Measurements from ENCODE around the gene KIAA1191. TPM values are rescaled to one million over a fixed set of nuclear protein-coding genes. Genes with fewer than 3 reads are reported as not detected.

Gene KIAA1191
- total and polyA plus RNA-seq, 2 of the 8 experiments (the other 6 are each of a cell fraction or from before 2014, with no cell fraction given): 86.4 to 88.0 TPM

DNA sequence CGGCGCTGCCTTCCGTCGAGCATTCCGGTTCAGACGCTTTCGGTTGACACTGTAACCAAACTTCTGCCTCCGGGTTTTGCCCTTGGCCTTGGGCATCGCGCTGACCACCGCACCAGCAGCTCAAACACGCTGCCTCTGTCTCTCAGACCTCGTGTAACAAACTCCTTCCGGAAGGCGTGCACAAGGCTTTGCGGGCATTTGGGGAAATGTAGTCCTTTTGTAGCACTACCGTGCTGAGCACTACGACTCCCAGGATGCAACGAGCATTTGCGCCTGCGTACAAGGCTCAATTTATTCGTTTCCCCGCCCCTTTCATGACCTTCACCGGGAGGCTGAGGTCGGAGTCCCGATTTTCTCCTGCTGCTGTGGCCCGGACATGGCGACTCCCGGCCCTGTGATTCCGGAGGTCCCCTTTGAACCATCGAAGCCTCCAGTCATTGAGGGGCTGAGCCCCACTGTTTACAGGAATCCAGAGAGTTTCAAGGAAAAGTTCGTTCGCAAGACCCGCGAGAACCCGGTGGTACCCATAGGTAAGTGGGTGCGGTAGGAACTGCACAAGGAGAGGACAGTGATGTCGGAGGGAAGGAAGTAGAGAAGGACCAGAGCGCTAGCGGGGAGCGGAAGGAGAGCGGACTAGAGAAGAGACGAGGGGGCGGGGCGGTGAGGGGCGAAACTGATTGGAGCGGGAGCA lies 27.0 kb upstream of the KIAA1191 start, which contains the start of the genes HIGD2A and NOP16 (continued):
- TF ChIP-seq, protein P1, sequence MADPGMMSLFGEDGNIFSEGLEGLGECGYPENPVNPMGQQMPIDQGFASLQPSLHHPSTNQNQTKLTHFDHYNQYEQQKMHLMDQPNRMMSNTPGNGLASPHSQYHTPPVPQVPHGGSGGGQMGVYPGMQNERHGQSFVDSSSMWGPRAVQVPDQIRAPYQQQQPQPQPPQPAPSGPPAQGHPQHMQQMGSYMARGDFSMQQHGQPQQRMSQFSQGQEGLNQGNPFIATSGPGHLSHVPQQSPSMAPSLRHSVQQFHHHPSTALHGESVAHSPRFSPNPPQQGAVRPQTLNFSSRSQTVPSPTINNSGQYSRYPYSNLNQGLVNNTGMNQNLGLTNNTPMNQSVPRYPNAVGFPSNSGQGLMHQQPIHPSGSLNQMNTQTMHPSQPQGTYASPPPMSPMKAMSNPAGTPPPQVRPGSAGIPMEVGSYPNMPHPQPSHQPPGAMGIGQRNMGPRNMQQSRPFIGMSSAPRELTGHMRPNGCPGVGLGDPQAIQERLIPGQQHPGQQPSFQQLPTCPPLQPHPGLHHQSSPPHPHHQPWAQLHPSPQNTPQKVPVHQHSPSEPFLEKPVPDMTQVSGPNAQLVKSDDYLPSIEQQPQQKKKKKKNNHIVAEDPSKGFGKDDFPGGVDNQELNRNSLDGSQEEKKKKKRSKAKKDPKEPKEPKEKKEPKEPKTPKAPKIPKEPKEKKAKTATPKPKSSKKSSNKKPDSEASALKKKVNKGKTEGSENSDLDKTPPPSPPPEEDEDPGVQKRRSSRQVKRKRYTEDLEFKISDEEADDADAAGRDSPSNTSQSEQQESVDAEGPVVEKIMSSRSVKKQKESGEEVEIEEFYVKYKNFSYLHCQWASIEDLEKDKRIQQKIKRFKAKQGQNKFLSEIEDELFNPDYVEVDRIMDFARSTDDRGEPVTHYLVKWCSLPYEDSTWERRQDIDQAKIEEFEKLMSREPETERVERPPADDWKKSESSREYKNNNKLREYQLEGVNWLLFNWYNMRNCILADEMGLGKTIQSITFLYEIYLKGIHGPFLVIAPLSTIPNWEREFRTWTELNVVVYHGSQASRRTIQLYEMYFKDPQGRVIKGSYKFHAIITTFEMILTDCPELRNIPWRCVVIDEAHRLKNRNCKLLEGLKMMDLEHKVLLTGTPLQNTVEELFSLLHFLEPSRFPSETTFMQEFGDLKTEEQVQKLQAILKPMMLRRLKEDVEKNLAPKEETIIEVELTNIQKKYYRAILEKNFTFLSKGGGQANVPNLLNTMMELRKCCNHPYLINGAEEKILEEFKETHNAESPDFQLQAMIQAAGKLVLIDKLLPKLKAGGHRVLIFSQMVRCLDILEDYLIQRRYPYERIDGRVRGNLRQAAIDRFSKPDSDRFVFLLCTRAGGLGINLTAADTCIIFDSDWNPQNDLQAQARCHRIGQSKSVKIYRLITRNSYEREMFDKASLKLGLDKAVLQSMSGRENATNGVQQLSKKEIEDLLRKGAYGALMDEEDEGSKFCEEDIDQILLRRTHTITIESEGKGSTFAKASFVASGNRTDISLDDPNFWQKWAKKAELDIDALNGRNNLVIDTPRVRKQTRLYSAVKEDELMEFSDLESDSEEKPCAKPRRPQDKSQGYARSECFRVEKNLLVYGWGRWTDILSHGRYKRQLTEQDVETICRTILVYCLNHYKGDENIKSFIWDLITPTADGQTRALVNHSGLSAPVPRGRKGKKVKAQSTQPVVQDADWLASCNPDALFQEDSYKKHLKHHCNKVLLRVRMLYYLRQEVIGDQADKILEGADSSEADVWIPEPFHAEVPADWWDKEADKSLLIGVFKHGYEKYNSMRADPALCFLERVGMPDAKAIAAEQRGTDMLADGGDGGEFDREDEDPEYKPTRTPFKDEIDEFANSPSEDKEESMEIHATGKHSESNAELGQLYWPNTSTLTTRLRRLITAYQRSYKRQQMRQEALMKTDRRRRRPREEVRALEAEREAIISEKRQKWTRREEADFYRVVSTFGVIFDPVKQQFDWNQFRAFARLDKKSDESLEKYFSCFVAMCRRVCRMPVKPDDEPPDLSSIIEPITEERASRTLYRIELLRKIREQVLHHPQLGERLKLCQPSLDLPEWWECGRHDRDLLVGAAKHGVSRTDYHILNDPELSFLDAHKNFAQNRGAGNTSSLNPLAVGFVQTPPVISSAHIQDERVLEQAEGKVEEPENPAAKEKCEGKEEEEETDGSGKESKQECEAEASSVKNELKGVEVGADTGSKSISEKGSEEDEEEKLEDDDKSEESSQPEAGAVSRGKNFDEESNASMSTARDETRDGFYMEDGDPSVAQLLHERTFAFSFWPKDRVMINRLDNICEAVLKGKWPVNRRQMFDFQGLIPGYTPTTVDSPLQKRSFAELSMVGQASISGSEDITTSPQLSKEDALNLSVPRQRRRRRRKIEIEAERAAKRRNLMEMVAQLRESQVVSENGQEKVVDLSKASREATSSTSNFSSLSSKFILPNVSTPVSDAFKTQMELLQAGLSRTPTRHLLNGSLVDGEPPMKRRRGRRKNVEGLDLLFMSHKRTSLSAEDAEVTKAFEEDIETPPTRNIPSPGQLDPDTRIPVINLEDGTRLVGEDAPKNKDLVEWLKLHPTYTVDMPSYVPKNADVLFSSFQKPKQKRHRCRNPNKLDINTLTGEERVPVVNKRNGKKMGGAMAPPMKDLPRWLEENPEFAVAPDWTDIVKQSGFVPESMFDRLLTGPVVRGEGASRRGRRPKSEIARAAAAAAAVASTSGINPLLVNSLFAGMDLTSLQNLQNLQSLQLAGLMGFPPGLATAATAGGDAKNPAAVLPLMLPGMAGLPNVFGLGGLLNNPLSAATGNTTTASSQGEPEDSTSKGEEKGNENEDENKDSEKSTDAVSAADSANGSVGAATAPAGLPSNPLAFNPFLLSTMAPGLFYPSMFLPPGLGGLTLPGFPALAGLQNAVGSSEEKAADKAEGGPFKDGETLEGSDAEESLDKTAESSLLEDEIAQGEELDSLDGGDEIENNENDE (IDR thresholded peaks at IDR 0.05; ENCODE audit: insufficient replicate concordance, low read length): no peak
- TF ChIP-seq HDAC2 (IDR thresholded peaks at IDR 0.05; ENCODE audit: borderline replicate concordance in 1 of 2, low read depth in 2 of 2, low read length in 2 of 2): peak in 1 of 2 experiments; percentile 99; a peak in 2 of 4 replicates
- TF ChIP-seq CBX5 (IDR thresholded peaks at IDR 0.05; ENCODE audit: low read depth, low read length): no peak
- TF ChIP-seq KDM4A (IDR thresholded peaks at IDR 0.05; ENCODE audit: low read depth, low read length, severe bottlenecking): peak; percentile 80
- TF ChIP-seq, protein P2, sequence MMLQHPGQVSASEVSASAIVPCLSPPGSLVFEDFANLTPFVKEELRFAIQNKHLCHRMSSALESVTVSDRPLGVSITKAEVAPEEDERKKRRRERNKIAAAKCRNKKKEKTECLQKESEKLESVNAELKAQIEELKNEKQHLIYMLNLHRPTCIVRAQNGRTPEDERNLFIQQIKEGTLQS (IDR thresholded peaks at IDR 0.05; ENCODE audit: insufficient read depth, low read depth, low read length): no peak
- TF ChIP-seq TBP (IDR thresholded peaks at IDR 0.05; ENCODE audit: low read depth, low read length): peak; percentile 80
- peak; percentile 96 to 97 for TF ChIP-seq SIN3A (conservative IDR thresholded peaks at IDR 0.05 in 1 of 2, IDR thresholded peaks at IDR 0.05 in 1 of 2; ENCODE audit: low read depth in 1 of 2, low read length in 2 of 2)
- TF ChIP-seq POU5F1 (IDR thresholded peaks at IDR 0.05; ENCODE audit: low read depth, low read length): no peak
- peak; percentile 95 for TF ChIP-seq PHF8 (conservative IDR thresholded peaks at IDR 0.05; ENCODE audit: low read depth, low read length)
